Osteoblast (primary cell): Measurements from ENCODE around the gene ZPLD1. TPM values are rescaled to one million over a fixed set of nuclear protein-coding genes. Genes with fewer than 3 reads are reported as not detected.

ENCODE experiments used
- DNase-seq: peaks from one replicate; pipeline ENCODE4 v3.0.0; 2011; ENCODE audit warnings: low spot score, mixed read lengths; ENCODE audit not compliant: insufficient read length; ENCODE audit errors: missing footprints
- H2AFZ ChIP-seq: 2 replicates; pipeline ENCODE4 v1.6.0; 2011; ENCODE audit warnings: mild to moderate bottlenecking, low read length
- H3K27ac ChIP-seq: 2 replicates; pipeline ENCODE4 v1.5.1; 2011; ENCODE audit warnings: mild to moderate bottlenecking, low read depth, low read length, moderate library complexity
- H3K27me3 ChIP-seq: 2 replicates; pipeline ENCODE4 v1.6.0; 2012; ENCODE audit warnings: mild to moderate bottlenecking, control low read depth, inconsistent platforms, low read length, moderate library complexity; ENCODE audit not compliant: insufficient read depth
- H3K36me3 ChIP-seq: 2 replicates; pipeline ENCODE4 v1.5.1; 2011; ENCODE audit warnings: mild to moderate bottlenecking, low read length, control low read depth, moderate library complexity; ENCODE audit not compliant: insufficient read depth
- H3K4me1 ChIP-seq: 2 replicates; pipeline ENCODE4 v1.5.1; 2011; ENCODE audit warnings: mild to moderate bottlenecking, low read length, control low read depth, moderate library complexity; ENCODE audit not compliant: insufficient read depth
- H3K4me2 ChIP-seq: 2 replicates; pipeline ENCODE4 v1.6.0; 2011; ENCODE audit warnings: mild to moderate bottlenecking, low read length; ENCODE audit not compliant: insufficient read depth
- H3K4me3 ChIP-seq: fragments of 200-600 bp; sonication (generic); 3 replicates; pipeline ENCODE4 v1.5.1; 2012; ENCODE audit warnings: mild to moderate bottlenecking, low read length, inconsistent platforms; ENCODE audit not compliant: insufficient read depth
- H3K79me2 ChIP-seq: 2 replicates; pipeline ENCODE4 v1.6.0; 2012; ENCODE audit warnings: mild to moderate bottlenecking, low read length, control low read depth, inconsistent platforms; ENCODE audit not compliant: insufficient read depth
- H3K9me3 ChIP-seq: 2 replicates; pipeline ENCODE4 v1.5.1; 2011; ENCODE audit warnings: low read depth, low read length, control low read depth
- H4K20me1 ChIP-seq: 2 replicates; pipeline ENCODE4 v1.6.0; 2012; ENCODE audit warnings: mild to moderate bottlenecking, low read length, control low read depth; ENCODE audit not compliant: insufficient read depth
- total RNA-seq: library from RNA; depleted of rRNA; stranded (reverse); fragments of >200 nt; gene quantifications from 2 replicates; pipeline ENCODE4 v1.2.3, GENCODE V29; 2012
- TF ChIP-seq, protein P1 (sequence below): IDR thresholded peaks from 2 replicates; pipeline ENCODE4 v1.5.1; 2011; ENCODE audit warnings: mild to moderate bottlenecking, low read depth, low read length, moderate library complexity; ENCODE audit errors: extremely low read depth

Gene ZPLD1
- total RNA-seq, 1 donor, result not detected

DNA sequence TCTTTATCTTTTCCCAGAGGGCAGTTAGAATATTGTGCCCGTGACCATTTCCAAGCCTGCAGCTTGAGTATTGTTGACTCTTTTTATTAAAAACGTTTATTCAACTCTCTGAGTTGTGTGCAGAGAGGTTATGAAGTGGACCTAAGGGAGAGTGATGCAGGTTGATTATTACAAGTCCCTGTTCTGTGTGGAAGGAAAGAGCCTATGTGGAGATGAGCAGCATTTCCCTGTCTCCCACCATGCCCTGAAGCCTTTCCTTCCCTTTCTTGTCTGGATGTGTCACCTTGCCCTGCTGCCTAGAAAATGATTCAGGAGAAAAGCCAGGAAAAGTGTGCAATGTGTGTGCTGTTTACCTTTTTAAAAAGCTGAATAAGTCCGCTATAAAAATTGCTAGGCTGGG is 19.4 kb downstream of the ZPLD1 start:
- Histone ChIP-seq H3K4me3 (no peak overlapping the region), H3K27ac (no peak overlapping the region), H3K27me3 (no peaks in the 10 kb centered on the region), H3K4me2 (no peak overlapping the region), H3K9me3 (no peaks in the 10 kb centered on the region), H4K20me1 (no peaks in the 10 kb centered on the region), H3K4me1 (no peaks in the 10 kb centered on the region), H3K79me2 (no peaks in the 10 kb centered on the region), H3K36me3 (no peaks in the 10 kb centered on the region), H2AFZ (no peak overlapping the region)
- TF ChIP-seq, protein P1, sequence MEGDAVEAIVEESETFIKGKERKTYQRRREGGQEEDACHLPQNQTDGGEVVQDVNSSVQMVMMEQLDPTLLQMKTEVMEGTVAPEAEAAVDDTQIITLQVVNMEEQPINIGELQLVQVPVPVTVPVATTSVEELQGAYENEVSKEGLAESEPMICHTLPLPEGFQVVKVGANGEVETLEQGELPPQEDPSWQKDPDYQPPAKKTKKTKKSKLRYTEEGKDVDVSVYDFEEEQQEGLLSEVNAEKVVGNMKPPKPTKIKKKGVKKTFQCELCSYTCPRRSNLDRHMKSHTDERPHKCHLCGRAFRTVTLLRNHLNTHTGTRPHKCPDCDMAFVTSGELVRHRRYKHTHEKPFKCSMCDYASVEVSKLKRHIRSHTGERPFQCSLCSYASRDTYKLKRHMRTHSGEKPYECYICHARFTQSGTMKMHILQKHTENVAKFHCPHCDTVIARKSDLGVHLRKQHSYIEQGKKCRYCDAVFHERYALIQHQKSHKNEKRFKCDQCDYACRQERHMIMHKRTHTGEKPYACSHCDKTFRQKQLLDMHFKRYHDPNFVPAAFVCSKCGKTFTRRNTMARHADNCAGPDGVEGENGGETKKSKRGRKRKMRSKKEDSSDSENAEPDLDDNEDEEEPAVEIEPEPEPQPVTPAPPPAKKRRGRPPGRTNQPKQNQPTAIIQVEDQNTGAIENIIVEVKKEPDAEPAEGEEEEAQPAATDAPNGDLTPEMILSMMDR, result no peak
- no peak for DNase-seq

DNA sequence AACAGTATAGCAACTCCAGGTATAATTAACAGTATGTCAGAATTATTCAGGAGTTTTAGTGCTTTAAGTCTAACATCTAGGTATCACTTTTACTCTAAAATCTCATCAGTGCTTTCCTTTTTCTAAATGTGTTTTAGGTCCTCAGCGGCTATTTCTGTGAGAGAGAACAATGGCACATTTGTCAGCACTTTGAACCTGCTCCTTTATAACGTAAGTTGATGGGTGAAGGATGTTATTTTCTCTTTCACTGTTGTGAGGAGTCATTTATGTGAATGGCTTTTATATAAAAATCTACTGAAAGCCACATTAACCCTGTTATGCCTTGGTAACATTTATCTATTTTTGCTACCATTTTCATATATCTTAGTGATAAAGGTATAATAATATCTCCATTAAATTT is 22.8 kb downstream of the ZPLD1 start:
- no peaks in the 10 kb centered on the region for H4K20me1 ChIP-seq
- no peak overlapping the region for H3K4me2 ChIP-seq
- no peaks in the 10 kb centered on the region for H3K9me3 ChIP-seq
- H3K79me2 ChIP-seq, result no peaks in the 10 kb centered on the region
- TF ChIP-seq, protein P1, result no peak
- H3K4me3 ChIP-seq, result no peak overlapping the region
- no peak overlapping the region for H2AFZ ChIP-seq
- no peak overlapping the region for H3K27ac ChIP-seq
- no peak for DNase-seq
- H3K27me3 ChIP-seq, result no peaks in the 10 kb centered on the region
- no peaks in the 10 kb centered on the region for H3K4me1 ChIP-seq
- H3K36me3 ChIP-seq, result no peaks in the 10 kb centered on the region

DNA sequence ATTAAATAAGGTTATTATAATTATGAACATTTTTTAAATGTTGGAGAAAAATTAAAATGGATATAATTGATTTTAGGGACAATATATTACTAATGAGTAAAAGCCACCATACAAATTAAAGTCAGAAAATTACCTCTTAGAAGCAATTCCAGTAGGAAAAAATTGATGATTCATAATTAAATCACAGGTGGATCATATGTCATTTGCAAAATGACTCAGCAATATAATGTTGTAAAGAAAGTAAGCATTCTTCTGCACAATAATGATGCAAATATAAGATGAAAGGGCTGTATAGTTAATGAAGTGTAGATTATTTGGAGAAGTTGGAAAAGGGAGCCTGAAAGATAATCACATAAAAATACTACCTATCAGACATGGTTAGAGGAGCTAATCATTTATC is 25.8 kb downstream of the ZPLD1 start:
- H3K79me2 ChIP-seq, result no peaks in the 10 kb centered on the region
- no peaks in the 10 kb centered on the region for H3K27me3 ChIP-seq
- H3K9me3 ChIP-seq, result no peaks in the 10 kb centered on the region
- no peak overlapping the region for H3K4me2 ChIP-seq
- H4K20me1 ChIP-seq, result no peaks in the 10 kb centered on the region
- TF ChIP-seq, protein P1, result no peak
- H3K27ac ChIP-seq, result no peak overlapping the region
- no peaks in the 10 kb centered on the region for H3K36me3 ChIP-seq
- H3K4me1 ChIP-seq, result no peaks in the 10 kb centered on the region
- H2AFZ ChIP-seq, result no peak overlapping the region
- DNase-seq, result no peak
- no peak overlapping the region for H3K4me3 ChIP-seq

DNA sequence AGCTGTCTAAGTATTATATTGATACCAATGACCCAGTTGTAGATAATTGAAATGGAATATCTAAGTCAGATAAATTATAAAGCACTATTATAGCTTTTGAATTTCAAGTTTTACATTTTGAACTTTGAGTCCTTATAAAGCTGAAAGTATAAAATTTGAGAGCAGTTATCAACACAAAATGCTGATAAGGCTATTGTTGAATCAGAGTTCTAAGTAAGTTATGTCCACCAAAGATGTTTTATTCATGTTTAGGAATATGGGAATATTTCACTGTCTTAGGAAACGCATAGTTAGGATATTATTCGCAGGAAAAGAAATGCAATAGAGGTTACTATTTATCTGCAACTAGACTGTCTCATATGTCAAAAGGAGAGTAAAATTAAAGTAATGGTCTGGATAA is 29.4 kb downstream of the ZPLD1 start:
- no peak overlapping the region for H3K4me2 ChIP-seq
- no peak for DNase-seq

More for the DNA sequence above, 29.4 kb downstream of the ZPLD1 start:
- TF ChIP-seq, protein P1, result no peak
- Histone ChIP-seq H4K20me1 (no peaks in the 10 kb centered on the region), H3K4me1 (no peaks in the 10 kb centered on the region), H3K36me3 (no peaks in the 10 kb centered on the region), H3K4me3 (no peak overlapping the region), H3K27ac (no peak overlapping the region), H3K27me3 (no peaks in the 10 kb centered on the region), H2AFZ (no peak overlapping the region), H3K79me2 (no peaks in the 10 kb centered on the region), H3K9me3 (no peaks in the 10 kb centered on the region)
